SH-SY5Y (cell line): ENCODE measurements around the gene ASPHD1.

ENCODE experiments used
- GATA2 ChIP-seq: IDR thresholded peaks from 2 replicates; pipeline ENCODE4 v1.6.1; 2011; ENCODE audit warnings: mild to moderate bottlenecking, low read depth, low read length
- GATA3 ChIP-seq: IDR thresholded peaks from 2 replicates; pipeline ENCODE4 v1.6.1; 2011; ENCODE audit warnings: low read depth, mild to moderate bottlenecking, low read length, moderate library complexity

ASPHD1 gene

GRCh38 chr16:29940656-29941055 lies 40.4 kb downstream of the ASPHD1 start:
- TF ChIP-seq GATA3 (no peak), GATA2 (no peak)

DNA sequence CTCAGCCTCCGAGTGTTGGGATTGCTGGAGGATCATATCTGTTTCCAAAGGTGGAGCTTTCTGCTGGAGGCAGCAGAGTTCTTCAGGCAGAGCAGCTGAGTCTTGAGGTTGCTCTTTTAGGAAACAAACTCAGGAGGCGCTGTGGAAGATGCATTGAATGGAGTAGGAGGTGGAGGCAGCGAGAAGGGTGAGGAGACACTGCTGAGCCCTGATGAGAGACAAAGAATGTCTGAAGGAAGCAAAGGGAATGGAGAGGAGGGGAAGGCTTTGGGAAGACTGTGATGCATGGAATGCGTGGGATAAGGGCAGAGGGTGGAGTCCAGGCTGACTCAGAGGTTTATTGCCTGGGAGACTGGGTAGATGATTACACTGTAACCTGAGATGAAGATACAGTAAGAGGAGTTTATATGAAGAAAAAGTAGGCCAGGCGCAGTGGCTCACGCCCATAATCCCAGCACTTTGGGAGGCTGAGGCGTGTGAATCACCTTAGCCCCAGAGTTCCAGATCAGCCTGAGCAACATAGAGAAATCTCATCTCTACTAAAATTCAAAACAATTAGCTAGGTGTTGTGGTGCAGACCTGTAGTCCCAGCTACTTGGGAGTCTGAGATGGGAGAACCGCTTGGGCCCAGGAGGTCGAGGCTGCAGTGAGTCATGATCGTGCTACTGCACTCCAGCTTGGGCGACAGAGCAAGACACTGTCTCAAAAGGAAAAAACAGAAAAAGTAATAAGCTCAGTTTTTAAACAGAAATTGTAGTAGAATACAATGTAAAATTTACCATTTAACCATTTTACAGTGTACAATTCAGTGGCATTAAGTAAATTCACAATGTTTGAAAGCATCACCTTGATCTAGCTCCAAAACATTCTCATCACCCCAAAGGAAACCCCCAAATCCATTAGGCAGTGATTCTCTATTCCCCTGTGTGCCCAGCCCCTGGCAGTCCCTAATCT lies 43.8 kb downstream of the ASPHD1 start:
- TF ChIP-seq GATA3 = no peak
- no peak for TF ChIP-seq GATA2

- no peak for TF ChIP-seq GATA3
- no peak for TF ChIP-seq GATA2
Observed at GRCh38 chr16:29947897-29948296, 47.6 kb downstream of the ASPHD1 start.

DNA sequence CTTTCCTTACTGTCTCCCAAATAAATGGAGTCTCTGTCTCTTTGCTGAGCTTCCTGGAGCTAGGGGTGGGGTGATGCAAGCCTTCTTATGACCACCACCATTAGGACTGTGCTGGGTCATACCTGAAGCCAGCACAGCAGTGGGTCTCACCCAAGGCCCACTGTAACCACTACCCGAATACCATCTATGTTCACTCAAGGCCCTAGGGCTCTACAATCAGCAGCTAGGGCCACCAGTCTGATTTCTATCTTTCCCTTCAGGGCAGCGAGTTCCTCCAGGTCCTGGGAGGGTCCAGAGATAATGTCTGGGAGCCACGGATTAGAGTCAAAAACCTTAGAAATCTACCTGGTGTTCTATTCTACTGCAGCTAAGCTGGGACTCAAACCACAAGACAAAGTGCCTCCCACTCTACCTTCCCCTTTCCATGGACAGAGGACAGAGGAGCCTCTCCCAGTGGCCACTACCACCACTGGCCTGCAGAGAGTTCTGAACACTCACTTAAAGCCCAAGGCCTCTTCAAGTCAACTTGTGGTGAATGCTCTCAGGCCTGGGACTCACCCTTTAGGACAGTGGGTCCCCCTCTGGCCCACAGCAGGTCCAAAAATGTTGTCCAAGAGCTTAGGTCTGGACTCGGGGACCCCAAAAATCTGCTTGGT lies 50.6 kb downstream of the ASPHD1 start:
- TF ChIP-seq GATA3 = no peak
- no peak for TF ChIP-seq GATA2

GRCh38 chr16:29951625-29952365 lies 51.5 kb downstream of the ASPHD1 start:
- TF ChIP-seq GATA2 (no peak), GATA3 (no peak)
